K562 (cell line): ENCODE measurements around the gene HHIPL1. TPM values are rescaled to one million over a fixed set of nuclear protein-coding genes. Genes with fewer than 3 reads are reported as not detected.

Experiments
- ATAC-seq: fragments of 200-7000 bp; cut with Tn5 transposase; 3 replicates; pipeline ENCODE4 v1.9.1; 2020; ENCODE audit warnings: moderate library complexity
- BruUV-seq: library from RNA; stranded (reverse); fragments of 400-500 nt; replicated peaks from 2 replicates; lab custom pipeline; 2021; lab: Mats Ljungman, UMichigan
- CTCF ChIA-PET: fragments of 300-600 bp; formaldehyde crosslinking; extraction: SDS; loops from one replicate; lab custom pipeline; 2021; ENCODE audit warnings: low intra/inter-chr PET ratio; lab: Yijun Ruan, JAX
- POLR2A ChIA-PET: fragments of 300-600, 350-650 bp; sonication (Branson Sonifier 250); formaldehyde crosslinking; extraction: SDS; loops from one replicate; lab custom pipeline; 2021; ENCODE audit warnings: antibody characterized with exemption, inconsistent platforms; lab: Yijun Ruan, JAX
- DNase-seq, 4 experiments: peaks; one replicate each; pipeline versions ENCODE4 v3.0.0 to v3.0.0-alpha.2; 2011 to 2018; ENCODE audit warnings: low spot score in 3 of 4, mixed read lengths in 3 of 4; ENCODE audit errors: extremely low read depth in 1 of 4
- FAIRE-seq: peaks from 2 replicates; lab custom pipeline; 2011; peaks lifted over from hg19 to GRCh38; lab: Jason Lieb, UNC
- H2AFZ ChIP-seq: 2 replicates; pipeline ENCODE4 v1.6.0; 2011; ENCODE audit warnings: low read depth, low read length, control low read depth, inconsistent platforms
- H3K27ac ChIP-seq: fragments of 200-600 bp; 3 replicates; pipeline ENCODE4 v1.8.0; 2011; ENCODE audit warnings: low read depth, mild to moderate bottlenecking, control low read depth, inconsistent platforms, low read length, moderate library complexity, mixed read lengths; ENCODE audit errors: extremely low read depth
- H3K27me3 ChIP-seq, 2 experiments: fragments of 300-600 bp in 1 of 2; 2 replicates in 1 of 2; 3 replicates in 1 of 2; pipeline versions ENCODE4 v1.6.0 to v1.8.0; 2011; ENCODE audit warnings: inconsistent platforms in 2 of 2, low read length in 2 of 2, mild to moderate bottlenecking in 1 of 2, mixed read lengths in 1 of 2, moderate library complexity in 1 of 2; ENCODE audit not compliant: control insufficient read depth in 2 of 2, insufficient read depth in 2 of 2
- H3K36me3 ChIP-seq: fragments of 300-600 bp; 3 replicates; pipeline ENCODE4 v1.8.0; 2011; ENCODE audit warnings: mild to moderate bottlenecking, low read length, inconsistent platforms; ENCODE audit not compliant: control insufficient read depth, insufficient read depth
- H3K4me1 ChIP-seq, 2 experiments: fragments of 200-600 bp in 1 of 2; replicated peaks in 1 of 2; 2 replicates in 1 of 2; 3 replicates in 1 of 2; pipeline versions ENCODE4 v1.5.1 to v1.8.0; 2011; ENCODE audit warnings: inconsistent platforms in 2 of 2, low read length in 2 of 2, mild to moderate bottlenecking in 1 of 2, mixed read lengths in 1 of 2, moderate library complexity in 1 of 2; ENCODE audit not compliant: control insufficient read depth in 2 of 2, insufficient read depth in 2 of 2
- H3K4me2 ChIP-seq: 2 replicates; pipeline ENCODE4 v1.6.1; 2011; ENCODE audit warnings: low read length, control low read depth, inconsistent platforms, mixed read lengths; ENCODE audit not compliant: insufficient read depth
- H3K4me3 ChIP-seq: fragments of 200-600 bp; sonication (generic), shearing (Covaris generic); 2 replicates; pipeline ENCODE4 v1.5.1; 2016; ENCODE audit warnings: control low read depth, inconsistent platforms
- H3K79me2 ChIP-seq: fragments of 200-600 bp; 3 replicates; pipeline ENCODE4 v1.8.0; 2011; ENCODE audit warnings: low read length, inconsistent platforms; ENCODE audit not compliant: control insufficient read depth, insufficient read depth
- H3K9ac ChIP-seq, 2 experiments: 2 replicates each; pipeline versions ENCODE4 v1.6.0 to v1.6.1; 2011; ENCODE audit warnings: low read depth in 2 of 2, low read length in 2 of 2, control low read depth in 1 of 2, inconsistent platforms in 1 of 2, mild to moderate bottlenecking in 1 of 2, mixed read lengths in 1 of 2; ENCODE audit not compliant: insufficient read depth in 1 of 2
- H3K9me1 ChIP-seq: one replicate; pipeline ENCODE4 v1.6.0; 2011; ENCODE audit warnings: inconsistent platforms, mild to moderate bottlenecking, low read length, moderate library complexity; ENCODE audit not compliant: control insufficient read depth, insufficient read depth
- H3K9me3 ChIP-seq: replicated peaks from 2 replicates; pipeline ENCODE4 v1.5.1; 2011; ENCODE audit warnings: low read depth, low read length, inconsistent platforms; ENCODE audit not compliant: control insufficient read depth, insufficient read depth
- H4K20me1 ChIP-seq: replicated peaks from 2 replicates; pipeline ENCODE4 v1.6.1; 2011; ENCODE audit warnings: low read length, inconsistent platforms, mixed read lengths; ENCODE audit not compliant: control insufficient read depth, insufficient read depth
- GABPB2 ChIP-seq: fragments of 250-450 bp; sonication (Bioruptor Pico); conservative IDR thresholded peaks from 2 replicates; pipeline ENCODE4 v1.5.1; 2021; ENCODE audit warnings: mild to moderate bottlenecking
- HDAC2 ChIP-seq: fragments of 450-650 bp; IDR thresholded peaks from 2 replicates; pipeline ENCODE4 v1.6.1; 2016; ENCODE audit warnings: mild to moderate bottlenecking
- HNRNPK ChIP-seq: fragments of 200-400 bp; formaldehyde crosslinking; IDR thresholded peaks from one replicate; pipeline ENCODE4 v1.6.1; 2018; ENCODE audit warnings: mild to moderate bottlenecking, low read depth, low read length; ENCODE audit not compliant: poor library complexity, severe bottlenecking
- MIER1 ChIP-seq: fragments of 450-650 bp; IDR thresholded peaks from 2 replicates; pipeline ENCODE4 v1.6.1; 2016; ENCODE audit warnings: antibody characterized with exemption, mild to moderate bottlenecking, low read depth
- ZNF184 ChIP-seq: sonication (generic); formaldehyde crosslinking; IDR thresholded peaks from 2 replicates; pipeline ENCODE4 v1.5.0; 2020; ENCODE audit warnings: missing genetic modification reagents
- WGBS: fragments of 100-300 bp; shearing (Covaris generic); methylation state at CpG from one replicate; pipeline ENCODE4 v1.1.6; 2016; ENCODE audit warnings: low coverage, mixed read lengths; ENCODE audit not compliant: insufficient coverage; ENCODE audit errors: missing lambda C conversion rate; 5-methylcytosine and 5-hydroxymethylcytosine counted together
- in situ Hi-C: fragments of 300-500 bp; cut with MboI; formaldehyde crosslinking; loops from 4 replicates; pipeline ENCODE4 v1.15.0; 2018; ENCODE audit warnings: inconsistent platforms, mixed read lengths
- intact Hi-C: fragments of 100-400 bp; cut with micrococcal nuclease; formaldehyde crosslinking; loops from 2 replicates; pipeline ENCODE4 v1.14.2; 2022
- polyA plus RNA-seq, 8 experiments: library from polyadenylated mRNA; depleted of rRNA in 4 of 8; stranded (reverse) in 5 of 8; unstranded in 3 of 8; fragments of >200 nt; fragmentation: Nextera tagmentation in 2 of 8; fragmentation: Illumina TruSeq in 1 of 8; extraction: Ambion mirVana in 2 of 8; extraction: Trizol in 1 of 8; gene quantifications; 2 replicates each; pipeline versions ENCODE4 v1.2.1 to v1.2.3, GENCODE V29; 2011 to 2014; ENCODE audit warnings: inconsistent platforms in 1 of 8, missing spikeins in 1 of 8
- total RNA-seq, 7 experiments: library from RNA; depleted of rRNA in 6 of 7; stranded (reverse); fragments of >200 nt in 6 of 7; fragmentation: Illumina TruSeq in 2 of 7; extraction: Trizol in 2 of 7; gene quantifications; 2 replicates each; pipeline versions ENCODE4 v1.2.1 to v1.2.3, GENCODE V29; 2011 to 2021; ENCODE audit warnings: low replicate concordance in 1 of 7
- TF ChIP-seq, protein P1 (sequence below): fragments of 250-450 bp; sonication (Bioruptor Pico); IDR thresholded peaks from 2 replicates; pipeline ENCODE4 v1.8.0; 2022; ENCODE audit warnings: moderate library complexity, mild to moderate bottlenecking, inconsistent platforms
- TF ChIP-seq, protein P2 (sequence below): fragments of 450-650 bp; conservative IDR thresholded peaks from 2 replicates; pipeline ENCODE4 v1.6.1; 2016; ENCODE audit warnings: missing genetic modification characterization, low read depth, mild to moderate bottlenecking, control low read depth, missing compliant biosample characterization

The HHIPL1 gene
- total and polyA plus RNA-seq, 9 of the 15 experiments (the other 6 are each of a cell fraction or from before 2014, with no cell fraction given) = not detected

DNA sequence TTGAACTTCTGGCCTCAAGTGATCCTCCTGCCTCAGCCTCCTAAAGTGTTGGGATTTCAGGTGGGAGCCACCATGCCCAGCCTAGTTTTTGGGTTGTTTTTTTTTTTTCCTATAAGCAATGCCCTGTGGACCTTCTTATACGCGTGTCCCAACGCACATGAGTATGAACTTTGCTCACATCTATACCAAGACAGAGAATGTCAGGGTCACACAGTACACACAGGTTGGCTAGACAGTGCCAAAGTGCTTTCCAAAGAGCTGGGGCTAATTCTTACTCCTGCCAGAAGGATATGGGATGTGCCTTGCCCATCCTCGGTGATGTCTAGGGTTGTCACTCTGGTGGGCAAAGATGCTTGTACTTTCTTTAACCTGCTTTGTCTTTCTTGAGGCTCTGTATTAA, 33.3 kb upstream of the HHIPL1 start:
- H3K27ac ChIP-seq = no peak overlapping the region
- no peak for FAIRE-seq
- intact Hi-C loops (no loop called here), in situ Hi-C loops (no loop called here)
- TF ChIP-seq HNRNPK = no peak
- no peak for TF ChIP-seq HDAC2
- TF ChIP-seq, protein P1, sequence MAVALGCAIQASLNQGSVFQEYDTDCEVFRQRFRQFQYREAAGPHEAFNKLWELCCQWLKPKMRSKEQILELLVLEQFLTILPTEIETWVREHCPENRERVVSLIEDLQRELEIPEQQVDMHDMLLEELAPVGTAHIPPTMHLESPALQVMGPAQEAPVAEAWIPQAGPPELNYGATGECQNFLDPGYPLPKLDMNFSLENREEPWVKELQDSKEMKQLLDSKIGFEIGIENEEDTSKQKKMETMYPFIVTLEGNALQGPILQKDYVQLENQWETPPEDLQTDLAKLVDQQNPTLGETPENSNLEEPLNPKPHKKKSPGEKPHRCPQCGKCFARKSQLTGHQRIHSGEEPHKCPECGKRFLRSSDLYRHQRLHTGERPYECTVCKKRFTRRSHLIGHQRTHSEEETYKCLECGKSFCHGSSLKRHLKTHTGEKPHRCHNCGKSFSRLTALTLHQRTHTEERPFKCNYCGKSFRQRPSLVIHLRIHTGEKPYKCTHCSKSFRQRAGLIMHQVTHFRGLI (CRISPR knock-in tag) = no peak
- TF ChIP-seq, protein P2, sequence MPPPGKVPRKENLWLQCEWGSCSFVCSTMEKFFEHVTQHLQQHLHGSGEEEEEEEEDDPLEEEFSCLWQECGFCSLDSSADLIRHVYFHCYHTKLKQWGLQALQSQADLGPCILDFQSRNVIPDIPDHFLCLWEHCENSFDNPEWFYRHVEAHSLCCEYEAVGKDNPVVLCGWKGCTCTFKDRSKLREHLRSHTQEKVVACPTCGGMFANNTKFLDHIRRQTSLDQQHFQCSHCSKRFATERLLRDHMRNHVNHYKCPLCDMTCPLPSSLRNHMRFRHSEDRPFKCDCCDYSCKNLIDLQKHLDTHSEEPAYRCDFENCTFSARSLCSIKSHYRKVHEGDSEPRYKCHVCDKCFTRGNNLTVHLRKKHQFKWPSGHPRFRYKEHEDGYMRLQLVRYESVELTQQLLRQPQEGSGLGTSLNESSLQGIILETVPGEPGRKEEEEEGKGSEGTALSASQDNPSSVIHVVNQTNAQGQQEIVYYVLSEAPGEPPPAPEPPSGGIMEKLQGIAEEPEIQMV (tag) = no peak
- TF ChIP-seq ZNF184 (CRISPR knock-in tag) = no peak
- TF ChIP-seq MIER1 = no peak
- no peak for TF ChIP-seq GABPB2 (CRISPR knock-in tag)
- H3K9me1 ChIP-seq = no peaks in the 10 kb centered on the region
- H3K36me3 ChIP-seq = no peaks in the 10 kb centered on the region
- no peak overlapping the region for H2AFZ ChIP-seq
- peaks cover 5 to 7% of the 10 kb centered on the region in 2 experiments; a peak in 4 of 5 replicates for H3K4me1 ChIP-seq
- no peak overlapping the region for H3K4me2 ChIP-seq
- BruUV-seq = no TSS peak
- no peak overlapping the region for H3K4me3 ChIP-seq
- ChIA-PET POLR2A (no interaction called here), CTCF (no interaction called here)
- 83% methylated on average over 4 of the region's 4 CpGs for WGBS
- ATAC-seq = no peak
- no peaks in the 10 kb centered on the region for H3K79me2 ChIP-seq
- peaks cover 0 to 3% of the 10 kb centered on the region in 2 experiments; a peak in 2 of 5 replicates for H3K27me3 ChIP-seq
- no peak overlapping the region for H3K9ac ChIP-seq
- no peaks in the 10 kb centered on the region for H3K9me3 ChIP-seq
- no peak for DNase-seq
- H4K20me1 ChIP-seq = 0 out of 2 replicates have a peak, but pooled peaks cover 2% of the 10 kb centered on the region
